KMS-11 (cell line): ENCODE measurements around the gene KLK2.

Experiments
- H2AFZ ChIP-seq: fragments of 200-600 bp; sonication (generic); 2 replicates; pipeline ENCODE4 v1.6.1; 2016; ENCODE audit warnings: antibody characterized with exemption, mixed run types, low read depth
- H3K27ac ChIP-seq: fragments of 200-600 bp; sonication (generic); 2 replicates; pipeline ENCODE4 v1.6.1; 2016; ENCODE audit warnings: mild to moderate bottlenecking, mixed run types
- H3K27me3 ChIP-seq: fragments of 200-600 bp; sonication (generic); 2 replicates; pipeline ENCODE4 v1.6.1; 2017; ENCODE audit warnings: mild to moderate bottlenecking, low read depth, mixed run types, moderate library complexity; ENCODE audit not compliant: insufficient read depth
- H3K36me3 ChIP-seq: fragments of 200-600 bp; sonication (generic); 2 replicates; pipeline ENCODE4 v1.6.1; 2017; ENCODE audit warnings: mild to moderate bottlenecking, mixed run types; ENCODE audit not compliant: insufficient read depth
- H3K4me1 ChIP-seq: fragments of 200-600 bp; sonication (generic); 2 replicates; pipeline ENCODE4 v1.6.1; 2016; ENCODE audit warnings: mild to moderate bottlenecking, low read depth, mixed run types; ENCODE audit not compliant: poor library complexity, severe bottlenecking
- H3K4me2 ChIP-seq: fragments of 200-600 bp; sonication (generic); 2 replicates; pipeline ENCODE4 v1.7.0; 2016; ENCODE audit warnings: mild to moderate bottlenecking, mixed run types
- H3K4me3 ChIP-seq: fragments of 200-600 bp; sonication (generic); IDR thresholded peaks from 2 replicates; pipeline ENCODE4 v1.6.1; 2017; ENCODE audit warnings: low read depth, low read length, mixed read lengths; ENCODE audit not compliant: insufficient read depth
- H3K79me2 ChIP-seq: fragments of 200-600 bp; sonication (generic); 2 replicates; pipeline ENCODE4 v1.6.1; 2016; ENCODE audit warnings: low read depth, mixed run types; ENCODE audit not compliant: insufficient read depth
- H3K9ac ChIP-seq: fragments of 200-600 bp; sonication (generic); 2 replicates; pipeline ENCODE4 v1.6.1; 2016; ENCODE audit warnings: mild to moderate bottlenecking, mixed run types
- H4K20me1 ChIP-seq: fragments of 200-600 bp; sonication (generic); 2 replicates; pipeline ENCODE4 v1.6.1; 2016; ENCODE audit warnings: mild to moderate bottlenecking, mixed run types; ENCODE audit not compliant: insufficient read depth
- TF ChIP-seq, protein P1 (sequence below): fragments of 200-600 bp; sonication (generic); conservative IDR thresholded peaks from 2 replicates; pipeline ENCODE4 v1.6.1; 2017; ENCODE audit warnings: low read depth, mild to moderate bottlenecking, antibody characterized with exemption, low read length, moderate library complexity, mixed read lengths

KLK2 gene

DNA sequence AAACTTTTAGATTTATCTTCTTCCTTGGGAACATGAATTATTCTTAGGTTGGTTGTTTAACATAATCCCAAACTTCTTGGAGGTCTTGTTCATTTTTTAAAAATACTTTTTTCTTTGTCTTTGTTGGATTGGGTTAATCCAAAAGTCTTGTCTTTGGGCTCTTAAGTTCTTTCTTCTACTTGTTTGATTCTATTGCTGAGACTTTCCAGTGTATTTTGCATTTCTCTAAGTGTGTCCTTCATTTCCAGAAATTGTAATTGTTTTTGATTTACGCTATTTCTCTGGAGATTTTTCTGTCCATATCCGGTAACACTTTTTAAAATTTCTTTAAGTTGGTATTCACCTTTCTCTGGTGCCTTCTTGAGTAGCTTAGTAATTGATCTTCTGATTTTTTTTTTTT is 30.0 kb upstream of the KLK2 start:
- H3K9ac ChIP-seq, result no peak overlapping the region
- H2AFZ ChIP-seq, result no peak overlapping the region
- H4K20me1 ChIP-seq, result no peaks in the 10 kb centered on the region
- no peaks in the 10 kb centered on the region for H3K4me1 ChIP-seq
- no peak overlapping the region for H3K4me3 ChIP-seq
- no peaks in the 10 kb centered on the region for H3K79me2 ChIP-seq
- TF ChIP-seq, protein P1, sequence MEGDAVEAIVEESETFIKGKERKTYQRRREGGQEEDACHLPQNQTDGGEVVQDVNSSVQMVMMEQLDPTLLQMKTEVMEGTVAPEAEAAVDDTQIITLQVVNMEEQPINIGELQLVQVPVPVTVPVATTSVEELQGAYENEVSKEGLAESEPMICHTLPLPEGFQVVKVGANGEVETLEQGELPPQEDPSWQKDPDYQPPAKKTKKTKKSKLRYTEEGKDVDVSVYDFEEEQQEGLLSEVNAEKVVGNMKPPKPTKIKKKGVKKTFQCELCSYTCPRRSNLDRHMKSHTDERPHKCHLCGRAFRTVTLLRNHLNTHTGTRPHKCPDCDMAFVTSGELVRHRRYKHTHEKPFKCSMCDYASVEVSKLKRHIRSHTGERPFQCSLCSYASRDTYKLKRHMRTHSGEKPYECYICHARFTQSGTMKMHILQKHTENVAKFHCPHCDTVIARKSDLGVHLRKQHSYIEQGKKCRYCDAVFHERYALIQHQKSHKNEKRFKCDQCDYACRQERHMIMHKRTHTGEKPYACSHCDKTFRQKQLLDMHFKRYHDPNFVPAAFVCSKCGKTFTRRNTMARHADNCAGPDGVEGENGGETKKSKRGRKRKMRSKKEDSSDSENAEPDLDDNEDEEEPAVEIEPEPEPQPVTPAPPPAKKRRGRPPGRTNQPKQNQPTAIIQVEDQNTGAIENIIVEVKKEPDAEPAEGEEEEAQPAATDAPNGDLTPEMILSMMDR, result no peak
- no peak overlapping the region for H3K27ac ChIP-seq
- no peak overlapping the region for H3K4me2 ChIP-seq
- peaks cover 18% of the 10 kb centered on the region; the same call in 1 of the 2 replicates for H3K27me3 ChIP-seq
- no peaks in the 10 kb centered on the region for H3K36me3 ChIP-seq

DNA sequence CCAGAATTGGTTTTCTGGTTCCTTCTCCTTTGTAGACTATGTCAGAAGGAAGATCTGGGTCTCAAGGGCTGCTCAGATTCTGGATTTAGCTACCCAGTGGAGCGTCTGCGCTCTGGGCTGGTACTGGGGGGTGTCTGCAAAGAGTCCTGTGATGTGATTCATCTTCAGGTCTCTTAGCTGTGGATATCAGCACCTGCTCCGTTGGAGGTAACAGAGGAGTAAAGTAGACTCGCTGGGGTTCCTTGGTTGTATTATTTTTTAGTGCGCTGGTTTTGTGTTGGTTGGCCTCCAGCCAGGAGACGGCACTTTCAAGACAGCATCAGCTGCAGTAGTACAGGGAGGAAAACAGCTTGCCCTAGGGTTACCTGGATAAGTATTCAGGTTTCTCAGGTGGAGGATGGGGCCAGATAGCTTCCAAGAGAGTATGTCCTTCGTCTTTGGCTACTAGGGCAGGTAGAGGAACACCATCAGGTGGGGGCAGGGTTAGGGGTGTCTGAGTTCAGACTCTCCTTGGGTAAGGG is 29.5 kb upstream of the KLK2 start:
- Histone ChIP-seq H3K36me3 (no peaks in the 10 kb centered on the region), H2AFZ (no peak overlapping the region), H3K4me3 (no peak overlapping the region), H3K27ac (no peak overlapping the region), H3K27me3 (peaks cover 18% of the 10 kb centered on the region; the same call in 1 of the 2 replicates), H4K20me1 (no peaks in the 10 kb centered on the region), H3K9ac (no peak overlapping the region), H3K4me1 (no peaks in the 10 kb centered on the region), H3K4me2 (no peak overlapping the region), H3K79me2 (no peaks in the 10 kb centered on the region)
- TF ChIP-seq, protein P1, result no peak

- H3K27ac ChIP-seq, result no peak overlapping the region
- no peaks in the 10 kb centered on the region for H3K4me1 ChIP-seq
- H3K27me3 ChIP-seq, result peaks cover 18% of the 10 kb centered on the region; the same call in 1 of the 2 replicates
- no peaks in the 10 kb centered on the region for H3K79me2 ChIP-seq
- H2AFZ ChIP-seq, result no peak overlapping the region
- no peak overlapping the region for H3K4me3 ChIP-seq
- TF ChIP-seq, protein P1, result no peak
- no peaks in the 10 kb centered on the region for H4K20me1 ChIP-seq
- H3K9ac ChIP-seq, result no peak overlapping the region
- no peak overlapping the region for H3K4me2 ChIP-seq
- H3K36me3 ChIP-seq, result no peaks in the 10 kb centered on the region
Observed at GRCh38 chr19:50844296-50844935, 28.8 kb upstream of the KLK2 start.

- no peaks in the 10 kb centered on the region; the same call in 1 of the 2 replicates for H3K27me3 ChIP-seq
- no peak overlapping the region for H2AFZ ChIP-seq
Observed at GRCh38 chr19:50850738-50851137, 22.5 kb upstream of the KLK2 start.

More at GRCh38 chr19:50850738-50851137, 22.5 kb upstream of the KLK2 start:
- Histone ChIP-seq H3K27ac (no peak overlapping the region), H3K4me2 (no peak overlapping the region), H3K4me1 (no peaks in the 10 kb centered on the region), H3K4me3 (no peak overlapping the region), H3K9ac (no peak overlapping the region), H3K36me3 (no peaks in the 10 kb centered on the region), H3K79me2 (no peaks in the 10 kb centered on the region), H4K20me1 (no peaks in the 10 kb centered on the region)
- TF ChIP-seq, protein P1, result no peak
